Astrocyte (in vitro differentiated cells and primary cell): ENCODE measurements around the gene TNIK. TPM values are rescaled to one million over a fixed set of nuclear protein-coding genes. Genes with fewer than 3 reads are reported as not detected.
A peak's percentile ranks its signal among the peaks of the same experiment; 100 is the strongest.

Experiments used
- DNase-seq: peaks from one replicate; pipeline ENCODE4 v3.0.0-alpha.2; 2010; ENCODE audit warnings: low read depth
- FAIRE-seq: peaks from 2 replicates; lab custom pipeline; 2011; peaks lifted over from hg19 to GRCh38; lab: Jason Lieb, UNC
- H2AFZ ChIP-seq: 2 replicates; pipeline ENCODE4 v1.6.0; 2012; ENCODE audit warnings: low read depth, low read length, inconsistent platforms
- H3K27ac ChIP-seq: 2 replicates; pipeline ENCODE4 v1.5.1; 2011; ENCODE audit warnings: low read depth, low read length, inconsistent platforms
- H3K27me3 ChIP-seq: 2 replicates; pipeline ENCODE4 v1.6.0; 2011; ENCODE audit warnings: low read length, inconsistent platforms; ENCODE audit not compliant: insufficient read depth
- H3K36me3 ChIP-seq: 2 replicates; pipeline ENCODE4 v1.5.1; 2011; ENCODE audit warnings: low read length, inconsistent platforms; ENCODE audit not compliant: insufficient read depth
- H3K4me1 ChIP-seq: 2 replicates; pipeline ENCODE4 v1.5.1; 2011; ENCODE audit warnings: low read length, inconsistent platforms; ENCODE audit not compliant: insufficient read depth
- H3K4me2 ChIP-seq: 2 replicates; pipeline ENCODE4 v1.6.0; 2012; ENCODE audit warnings: low read length, inconsistent platforms
- H3K4me3 ChIP-seq: 2 replicates; pipeline ENCODE4 v1.5.1; 2011; ENCODE audit warnings: low read depth, mild to moderate bottlenecking, low read length, inconsistent platforms; ENCODE audit not compliant: insufficient read depth
- H3K79me2 ChIP-seq: 2 replicates; pipeline ENCODE4 v1.6.0; 2012; ENCODE audit warnings: mild to moderate bottlenecking, low read length, inconsistent platforms; ENCODE audit not compliant: insufficient read depth
- H3K9ac ChIP-seq: 2 replicates; pipeline ENCODE4 v1.6.0; 2012; ENCODE audit warnings: mild to moderate bottlenecking, low read length, inconsistent platforms
- H3K9me3 ChIP-seq: 2 replicates; pipeline ENCODE4 v1.5.1; 2012; ENCODE audit warnings: low read depth, mild to moderate bottlenecking, low read length, inconsistent platforms; ENCODE audit not compliant: insufficient read depth
- H4K20me1 ChIP-seq: 2 replicates; pipeline ENCODE4 v1.6.0; 2012; ENCODE audit warnings: low read length, inconsistent platforms; ENCODE audit not compliant: insufficient read depth
- H3K27ac Mint-ChIP-seq: one replicate; pipeline ENCODE4 v1.8.0; 2021; ENCODE audit warnings: mild to moderate bottlenecking, mixed read lengths; ENCODE audit not compliant: unreplicated experiment
- H3K27me3 Mint-ChIP-seq: one replicate; pipeline ENCODE4 v1.8.0; 2021; ENCODE audit warnings: low read depth, mixed read lengths; ENCODE audit not compliant: unreplicated experiment
- H3K36me3 Mint-ChIP-seq: one replicate; pipeline ENCODE4 v1.8.0; 2021; ENCODE audit warnings: low read depth, mixed read lengths; ENCODE audit not compliant: unreplicated experiment
- H3K4me1 Mint-ChIP-seq: one replicate; pipeline ENCODE4 v1.8.0; 2021; ENCODE audit warnings: low read depth, mixed read lengths; ENCODE audit not compliant: unreplicated experiment
- H3K4me3 Mint-ChIP-seq: one replicate; pipeline ENCODE4 v1.8.0; 2021; ENCODE audit warnings: mild to moderate bottlenecking, moderate library complexity, mixed read lengths; ENCODE audit not compliant: unreplicated experiment
- H3K9me3 Mint-ChIP-seq: one replicate; pipeline ENCODE4 v1.8.0; 2021; ENCODE audit warnings: mild to moderate bottlenecking, mixed read lengths; ENCODE audit not compliant: unreplicated experiment
- CTCF ChIP-seq: IDR thresholded peaks from 2 replicates; pipeline ENCODE4 v1.5.1; 2011; ENCODE audit warnings: low read depth, mild to moderate bottlenecking, inconsistent platforms, low read length, moderate library complexity; ENCODE audit not compliant: insufficient read depth
- EZH2 ChIP-seq: IDR thresholded peaks from 2 replicates; pipeline ENCODE4 v1.6.1; 2012; ENCODE audit warnings: mild to moderate bottlenecking, low read length, inconsistent platforms; ENCODE audit not compliant: insufficient read depth
- total RNA-seq: library from RNA; stranded (reverse); gene quantifications from 2 replicates; pipeline ENCODE4 v1.2.1, GENCODE V29; 2021

TNIK gene
- total RNA-seq, 1 donor from 2014 or later: 70.0 TPM

- no peak overlapping the region for H3K4me2 ChIP-seq
- H2AFZ ChIP-seq: no peak overlapping the region
- H3K27me3 ChIP-seq: no peaks in the 10 kb centered on the region
- peaks cover 4% of the 10 kb centered on the region for H3K9me3 ChIP-seq
- H3K27ac ChIP-seq: no peak overlapping the region
- H4K20me1 ChIP-seq: no peaks in the 10 kb centered on the region
- H3K4me3 Mint-ChIP-seq: no peak overlapping the region
- no peaks in the 10 kb centered on the region for H3K36me3 ChIP-seq
- peaks cover 15% of the 10 kb centered on the region for H3K36me3 Mint-ChIP-seq
- H3K4me1 ChIP-seq: peaks cover 5% of the 10 kb centered on the region
- peaks cover 10% of the 10 kb centered on the region for H3K4me1 Mint-ChIP-seq
- DNase-seq (no peak), FAIRE-seq (no peak)
- H3K4me3 ChIP-seq: no peak overlapping the region
- H3K79me2 ChIP-seq: no peaks in the 10 kb centered on the region
- H3K9me3 Mint-ChIP-seq: peaks cover 2% of the 10 kb centered on the region
- H3K9ac ChIP-seq: no peak overlapping the region
- H3K27ac Mint-ChIP-seq: no peak overlapping the region
- H3K27me3 Mint-ChIP-seq: no peaks in the 10 kb centered on the region
- TF ChIP-seq EZH2: no peak
- TF ChIP-seq CTCF: no peak
Observed at GRCh38 chr3:171226794-171227193, 233.4 kb downstream of the TNIK start.

DNA sequence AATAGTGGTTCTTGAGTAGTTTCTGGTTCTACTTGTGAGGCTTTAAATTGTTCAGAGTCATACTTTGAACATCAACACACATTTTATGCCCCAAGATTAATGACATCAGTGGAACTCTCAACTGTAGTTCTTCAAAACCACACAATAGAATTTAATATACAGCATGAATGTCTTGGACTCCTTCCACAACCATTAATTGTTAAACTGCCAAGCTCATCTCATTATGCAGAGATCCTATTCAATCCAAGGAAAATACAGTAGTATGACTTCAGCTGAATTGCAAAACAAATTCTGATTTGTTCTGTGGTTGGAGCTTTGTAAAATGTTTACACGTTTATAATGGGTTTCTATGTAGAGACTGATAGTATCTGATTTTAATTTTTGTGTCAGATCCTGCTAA, 234.5 kb downstream of the TNIK start:
- peak; percentile 74 for FAIRE-seq
- no peaks in the 10 kb centered on the region for H4K20me1 ChIP-seq

More for the DNA sequence above, 234.5 kb downstream of the TNIK start:
- H3K4me1 ChIP-seq: peaks cover 5% of the 10 kb centered on the region
- Mint-ChIP-seq H3K4me1 (peaks cover 4% of the 10 kb centered on the region), H3K27ac (no peak overlapping the region), H3K9me3 (peaks cover 2% of the 10 kb centered on the region), H3K27me3 (no peaks in the 10 kb centered on the region), H3K4me3 (no peak overlapping the region), H3K36me3 (peaks cover 15% of the 10 kb centered on the region)
- no peak overlapping the region for H3K4me2 ChIP-seq
- H3K36me3 ChIP-seq: no peaks in the 10 kb centered on the region
- TF ChIP-seq CTCF (no peak), EZH2 (no peak)
- DNase-seq: peak; percentile 97
- peak overlapping the region; percentile 42 for H3K27ac ChIP-seq
- H3K9ac ChIP-seq: no peak overlapping the region
- H3K9me3 ChIP-seq: peaks cover 4% of the 10 kb centered on the region
- no peaks in the 10 kb centered on the region for H3K79me2 ChIP-seq
- no peak overlapping the region for H3K4me3 ChIP-seq
- H3K27me3 ChIP-seq: no peaks in the 10 kb centered on the region
- H2AFZ ChIP-seq: no peak overlapping the region
